ENCODE measurements around the gene GNG10.

DNA sequence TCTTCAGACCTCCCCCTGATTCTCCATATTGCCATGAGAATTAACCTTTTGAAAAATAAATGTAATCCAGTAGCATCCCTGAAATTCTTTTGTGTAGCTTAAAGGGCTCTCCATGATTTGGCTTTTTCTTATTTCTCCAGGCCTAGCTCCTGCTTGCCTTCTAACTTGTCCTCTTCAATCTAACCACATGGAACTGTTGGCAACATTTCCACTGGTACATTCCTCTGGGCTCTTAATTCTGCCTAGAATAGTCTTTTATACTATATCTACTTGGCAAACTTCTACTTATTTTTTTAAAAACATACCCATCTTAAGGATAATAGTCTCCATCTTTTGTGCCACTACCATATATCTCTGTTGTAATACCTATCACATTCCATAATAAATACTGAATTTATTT is 54.1 kb downstream of the GNG10 start:
- TF ChIP-seq, protein P1, sequence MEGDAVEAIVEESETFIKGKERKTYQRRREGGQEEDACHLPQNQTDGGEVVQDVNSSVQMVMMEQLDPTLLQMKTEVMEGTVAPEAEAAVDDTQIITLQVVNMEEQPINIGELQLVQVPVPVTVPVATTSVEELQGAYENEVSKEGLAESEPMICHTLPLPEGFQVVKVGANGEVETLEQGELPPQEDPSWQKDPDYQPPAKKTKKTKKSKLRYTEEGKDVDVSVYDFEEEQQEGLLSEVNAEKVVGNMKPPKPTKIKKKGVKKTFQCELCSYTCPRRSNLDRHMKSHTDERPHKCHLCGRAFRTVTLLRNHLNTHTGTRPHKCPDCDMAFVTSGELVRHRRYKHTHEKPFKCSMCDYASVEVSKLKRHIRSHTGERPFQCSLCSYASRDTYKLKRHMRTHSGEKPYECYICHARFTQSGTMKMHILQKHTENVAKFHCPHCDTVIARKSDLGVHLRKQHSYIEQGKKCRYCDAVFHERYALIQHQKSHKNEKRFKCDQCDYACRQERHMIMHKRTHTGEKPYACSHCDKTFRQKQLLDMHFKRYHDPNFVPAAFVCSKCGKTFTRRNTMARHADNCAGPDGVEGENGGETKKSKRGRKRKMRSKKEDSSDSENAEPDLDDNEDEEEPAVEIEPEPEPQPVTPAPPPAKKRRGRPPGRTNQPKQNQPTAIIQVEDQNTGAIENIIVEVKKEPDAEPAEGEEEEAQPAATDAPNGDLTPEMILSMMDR (IDR thresholded peaks at IDR 0.05; ENCODE audit: insufficient read depth, low read depth, low read length): no peak
- TF ChIP-seq EZH2 (IDR thresholded peaks at IDR 0.05; ENCODE audit: insufficient read depth, low read length): no peak

All from astrocyte (in vitro differentiated cells and primary cell).